ENCODE results near the gene NEUROD1. TPM values are rescaled to one million over a fixed set of nuclear protein-coding genes. Genes with fewer than 3 reads are reported as not detected.

The NEUROD1 gene
- total RNA-seq, 1 donor from 2014 or later: not detected

Other genes starting within 250 kb of the NEUROD1 start
- gene ITGA4, start 223.1 kb downstream of the NEUROD1 start, total RNA-seq: 21.3 to 23.0 TPM (median 21.5 TPM) in 3 replicates
- gene CERKL, start 23.4 kb downstream of the NEUROD1 start, total RNA-seq: not detected in 3 replicates
- gene ITPRID2, start 211.2 kb upstream of the NEUROD1 start, total RNA-seq: 64.6 to 75.0 TPM (median 69.0 TPM) in 3 replicates